Nephron (organoid): ENCODE results near the gene MGAT5.
A peak's percentile ranks its signal among the peaks of the same experiment; 100 is the strongest.

Experiments
- H3K27ac Mint-ChIP-seq, 3 experiments: 2 replicates each; pipeline ENCODE4 v1.8.0; 2020; ENCODE audit warnings: mixed read lengths in 3 of 3, mild to moderate bottlenecking in 2 of 3, moderate library complexity in 1 of 3
- H3K27me3 Mint-ChIP-seq: 2 replicates; pipeline ENCODE4 v1.8.0; 2021; ENCODE audit warnings: low read depth, mild to moderate bottlenecking, moderate library complexity, mixed read lengths
- H3K36me3 Mint-ChIP-seq: 2 replicates; pipeline ENCODE4 v1.8.0; 2020; ENCODE audit warnings: low read depth, mixed read lengths
- H3K4me1 Mint-ChIP-seq: 2 replicates; pipeline ENCODE4 v1.8.0; 2020; ENCODE audit warnings: mixed read lengths
- H3K4me3 Mint-ChIP-seq, 3 experiments: 2 replicates each; pipeline ENCODE4 v1.8.0; 2020; ENCODE audit warnings: mild to moderate bottlenecking in 3 of 3, mixed read lengths in 3 of 3, moderate library complexity in 2 of 3
- H3K9me3 Mint-ChIP-seq: 2 replicates; pipeline ENCODE4 v1.8.0; 2020; ENCODE audit warnings: mixed read lengths
- TF ChIP-seq, protein P1 (sequence below), 3 experiments: fragments of 200-600 bp; sonication (generic); IDR thresholded peaks; one replicate each; pipeline ENCODE4 v1.5.0; 2021; ENCODE audit warnings: antibody characterized with exemption in 3 of 3; ENCODE audit not compliant: unreplicated experiment in 3 of 3

MGAT5 gene

DNA sequence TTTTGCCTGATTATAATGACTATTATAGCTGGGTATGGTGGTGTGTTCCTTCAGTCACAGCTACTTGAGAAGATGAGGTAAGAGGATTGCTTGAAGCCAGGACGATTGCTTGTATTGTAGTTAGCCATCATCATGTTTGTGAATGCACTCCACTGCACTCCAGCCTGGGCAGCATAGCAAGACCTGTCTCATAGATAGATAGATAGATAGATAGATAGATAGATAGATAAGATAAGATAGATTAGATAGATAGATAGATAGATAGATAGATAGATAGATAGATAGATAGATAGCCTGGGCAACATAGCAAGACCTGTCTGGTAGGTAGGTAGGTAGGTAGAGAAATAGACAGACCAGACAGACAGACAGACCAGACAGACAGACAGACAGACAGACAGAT lies 127.3 kb downstream of the MGAT5 start:
- no peak overlapping the region for H3K27ac Mint-ChIP-seq
- H3K36me3 Mint-ChIP-seq = peaks cover 6% of the 10 kb centered on the region
- TF ChIP-seq, protein P1, sequence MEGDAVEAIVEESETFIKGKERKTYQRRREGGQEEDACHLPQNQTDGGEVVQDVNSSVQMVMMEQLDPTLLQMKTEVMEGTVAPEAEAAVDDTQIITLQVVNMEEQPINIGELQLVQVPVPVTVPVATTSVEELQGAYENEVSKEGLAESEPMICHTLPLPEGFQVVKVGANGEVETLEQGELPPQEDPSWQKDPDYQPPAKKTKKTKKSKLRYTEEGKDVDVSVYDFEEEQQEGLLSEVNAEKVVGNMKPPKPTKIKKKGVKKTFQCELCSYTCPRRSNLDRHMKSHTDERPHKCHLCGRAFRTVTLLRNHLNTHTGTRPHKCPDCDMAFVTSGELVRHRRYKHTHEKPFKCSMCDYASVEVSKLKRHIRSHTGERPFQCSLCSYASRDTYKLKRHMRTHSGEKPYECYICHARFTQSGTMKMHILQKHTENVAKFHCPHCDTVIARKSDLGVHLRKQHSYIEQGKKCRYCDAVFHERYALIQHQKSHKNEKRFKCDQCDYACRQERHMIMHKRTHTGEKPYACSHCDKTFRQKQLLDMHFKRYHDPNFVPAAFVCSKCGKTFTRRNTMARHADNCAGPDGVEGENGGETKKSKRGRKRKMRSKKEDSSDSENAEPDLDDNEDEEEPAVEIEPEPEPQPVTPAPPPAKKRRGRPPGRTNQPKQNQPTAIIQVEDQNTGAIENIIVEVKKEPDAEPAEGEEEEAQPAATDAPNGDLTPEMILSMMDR (IDR thresholded peaks at IDR 0.05; ENCODE audit: unreplicated experiment in 3 of 3) = no peak
- no peak overlapping the region for H3K4me3 Mint-ChIP-seq
- H3K9me3 Mint-ChIP-seq = no peaks in the 10 kb centered on the region
- H3K27me3 Mint-ChIP-seq = peaks cover 6% of the 10 kb centered on the region
- peaks cover 11% of the 10 kb centered on the region for H3K4me1 Mint-ChIP-seq

DNA sequence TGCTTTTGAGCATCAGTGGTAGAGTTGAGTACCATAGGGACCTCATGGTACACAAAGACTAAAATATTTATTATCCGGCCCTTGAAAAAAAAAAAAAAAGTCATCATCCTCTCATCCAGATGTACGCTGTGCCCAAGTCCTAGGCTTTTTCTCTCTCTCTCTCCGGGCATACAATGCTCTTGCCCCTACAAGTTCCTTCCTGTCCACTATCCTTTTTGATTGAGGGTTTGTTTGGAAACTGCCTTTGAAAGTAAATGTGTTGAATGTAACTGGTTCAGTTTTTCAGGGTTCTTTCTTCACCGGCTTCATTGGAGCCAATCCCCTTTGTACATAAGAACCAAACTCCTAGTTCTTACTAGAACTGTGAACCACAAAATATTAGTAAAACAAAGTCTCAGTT lies 130.3 kb downstream of the MGAT5 start:
- TF ChIP-seq, protein P1 (IDR thresholded peaks at IDR 0.05; ENCODE audit: unreplicated experiment in 3 of 3) = no peak
- no peak overlapping the region for H3K4me3 Mint-ChIP-seq
- no peaks in the 10 kb centered on the region for H3K9me3 Mint-ChIP-seq
- H3K27ac Mint-ChIP-seq = no peak overlapping the region
- peaks cover 3% of the 10 kb centered on the region for H3K27me3 Mint-ChIP-seq
- H3K4me1 Mint-ChIP-seq = peaks cover 7% of the 10 kb centered on the region
- no peaks in the 10 kb centered on the region for H3K36me3 Mint-ChIP-seq

DNA sequence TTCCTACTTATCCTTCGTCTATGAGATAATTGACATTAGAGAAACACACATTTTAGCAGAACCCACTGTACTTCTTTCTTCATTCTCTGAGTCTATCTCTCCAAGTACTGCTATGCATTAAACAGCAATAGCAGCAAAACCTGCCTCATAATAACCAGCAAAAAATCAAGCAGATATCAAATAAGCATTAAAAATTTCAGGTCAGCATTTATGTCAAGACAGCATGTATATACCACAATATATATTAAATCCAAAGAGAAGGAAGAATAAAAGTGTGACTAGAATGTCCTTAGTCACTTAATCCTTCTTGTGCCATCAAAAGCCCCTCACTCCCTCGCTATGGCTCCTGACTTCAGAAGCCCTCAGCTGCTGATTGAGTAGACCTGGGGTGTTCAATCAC lies 131.3 kb downstream of the MGAT5 start:
- H3K27me3 Mint-ChIP-seq = no peaks in the 10 kb centered on the region
- H3K4me3 Mint-ChIP-seq = no peak overlapping the region
- peaks cover 7% of the 10 kb centered on the region for H3K4me1 Mint-ChIP-seq
- H3K36me3 Mint-ChIP-seq = no peaks in the 10 kb centered on the region
- H3K9me3 Mint-ChIP-seq = no peaks in the 10 kb centered on the region
- no peak overlapping the region for H3K27ac Mint-ChIP-seq
- TF ChIP-seq, protein P1 (IDR thresholded peaks at IDR 0.05; ENCODE audit: unreplicated experiment in 3 of 3) = no peak

DNA sequence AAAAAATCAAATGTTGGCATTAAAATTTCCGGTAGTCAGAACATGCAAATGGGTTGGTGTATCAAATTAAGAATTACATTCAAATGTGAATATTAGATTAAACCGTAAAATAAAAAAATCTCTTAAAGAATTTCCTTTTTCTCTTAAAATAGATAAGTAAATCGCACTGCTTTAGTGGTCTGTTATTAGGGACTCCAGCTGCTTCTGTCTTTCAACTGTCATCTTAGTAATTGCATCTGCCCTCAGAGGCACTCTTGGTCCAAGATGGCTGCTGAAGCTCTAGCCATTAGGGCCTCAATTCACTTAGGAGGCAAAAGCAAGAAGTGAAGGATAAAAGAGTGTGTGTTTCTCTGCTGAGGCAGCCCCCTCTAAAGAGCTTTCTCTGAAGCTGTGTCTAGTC lies 132.4 kb downstream of the MGAT5 start:
- Mint-ChIP-seq H3K4me1 (peaks cover 7% of the 10 kb centered on the region), H3K4me3 (no peak overlapping the region), H3K9me3 (no peaks in the 10 kb centered on the region), H3K27ac (no peak overlapping the region), H3K36me3 (peaks cover under 1% of the 10 kb centered on the region), H3K27me3 (no peaks in the 10 kb centered on the region)
- TF ChIP-seq, protein P1 (IDR thresholded peaks at IDR 0.05; ENCODE audit: unreplicated experiment in 3 of 3) = no peak

DNA sequence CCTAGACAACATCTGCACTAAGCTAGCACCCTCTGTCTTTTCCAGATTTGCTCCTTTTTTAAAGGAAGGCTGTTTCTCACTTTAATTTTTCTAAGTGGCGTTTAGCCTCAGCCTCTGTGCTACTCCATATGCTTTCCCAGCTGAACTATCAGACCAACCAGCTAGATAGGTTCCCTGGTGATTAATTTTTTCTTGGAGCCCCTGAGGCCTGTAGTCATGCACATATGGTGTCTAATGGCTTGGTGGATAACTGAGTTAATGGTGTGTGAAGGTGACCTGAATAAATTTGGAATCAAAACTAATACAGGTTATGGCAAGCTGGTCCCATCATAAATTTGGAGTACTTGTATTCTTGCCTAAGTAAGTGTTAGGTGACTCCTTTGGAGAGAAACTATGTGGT lies 135.5 kb downstream of the MGAT5 start:
- H3K4me1 Mint-ChIP-seq = peaks cover 35% of the 10 kb centered on the region
- H3K36me3 Mint-ChIP-seq = peaks cover 3% of the 10 kb centered on the region
- H3K4me3 Mint-ChIP-seq = no peak overlapping the region
- H3K27me3 Mint-ChIP-seq = no peaks in the 10 kb centered on the region
- no peak overlapping the region for H3K27ac Mint-ChIP-seq
- TF ChIP-seq, protein P1 (IDR thresholded peaks at IDR 0.05; ENCODE audit: unreplicated experiment in 3 of 3) = no peak
- no peaks in the 10 kb centered on the region for H3K9me3 Mint-ChIP-seq

DNA sequence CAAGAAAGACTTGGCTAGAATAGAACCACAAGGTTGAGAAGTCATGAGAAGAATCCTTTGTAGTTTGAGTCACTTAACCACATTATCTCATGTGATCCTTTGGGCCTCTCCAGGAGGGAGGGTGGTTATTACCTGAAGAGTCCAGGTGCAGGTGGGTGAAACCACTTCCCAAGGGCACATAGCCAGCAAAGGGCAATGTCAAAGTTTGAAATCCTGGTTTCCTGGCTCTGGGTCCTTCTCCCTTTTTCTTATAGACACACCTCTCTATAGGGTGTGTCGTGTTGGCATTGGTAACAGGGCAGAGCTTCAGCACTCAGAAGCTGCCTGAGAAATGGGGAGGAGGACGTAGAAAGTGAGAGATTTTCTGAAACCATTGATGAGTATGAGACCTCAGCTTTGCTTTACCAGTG lies 137.9 kb downstream of the MGAT5 start:
- H3K27me3 Mint-ChIP-seq = no peaks in the 10 kb centered on the region

More for the DNA sequence above, 137.9 kb downstream of the MGAT5 start:
- TF ChIP-seq, protein P1 (IDR thresholded peaks at IDR 0.05; ENCODE audit: unreplicated experiment in 3 of 3) = no peak
- Mint-ChIP-seq H3K4me3 (no peak overlapping the region), H3K36me3 (peaks cover 3% of the 10 kb centered on the region), H3K27ac (peak overlapping the region in 1 of 3 experiments; percentile 25), H3K4me1 (peaks cover 27% of the 10 kb centered on the region), H3K9me3 (no peaks in the 10 kb centered on the region)
